EH (cell line): ENCODE results near the gene SOX3.

ENCODE experiments used
- DNase-seq: peaks from one replicate; pipeline ENCODE4 v3.0.0-alpha.2; 2015; ENCODE audit warnings: low read depth

Gene SOX3

GRCh38 chrX:140504371-140505324 is at the start of gene SOX3:
Gene SOX3, minus strand, starts transcription at chrX:140505069. Its CDS starts 9 bp downstream, at chrX:140505060.
- DNase-seq, result no peak

- DNase-seq, result no peak
Measured at GRCh38 chrX:140548985-140549384, 44.1 kb upstream of the SOX3 start.

- peak; percentile 61 for DNase-seq
Measured at GRCh38 chrX:140526171-140526570, 21.3 kb upstream of the SOX3 start.

- DNase-seq, result peak; percentile 61
Measured at GRCh38 chrX:140525448-140525847, 20.6 kb upstream of the SOX3 start.

- peak; percentile 82 for DNase-seq
Measured at GRCh38 chrX:140524556-140524955, 19.7 kb upstream of the SOX3 start.

- DNase-seq, result no peak
Measured at GRCh38 chrX:140521393-140521792, 16.5 kb upstream of the SOX3 start.

- DNase-seq, result no peak
Measured at GRCh38 chrX:140514554-140514953, 9.7 kb upstream of the SOX3 start.

GRCh38 chrX:140510895-140511295 is 6.0 kb upstream of the SOX3 start:
- DNase-seq, result no peak

GRCh38 chrX:140510306-140510676 is 5.4 kb upstream of the SOX3 start:
- no peak for DNase-seq

GRCh38 chrX:140509468-140510305 is 4.8 kb upstream of the SOX3 start:
- DNase-seq, result no peak

- no peak for DNase-seq
Measured at GRCh38 chrX:140508958-140509357, 4.1 kb upstream of the SOX3 start.

GRCh38 chrX:140507982-140508305 is 3.1 kb upstream of the SOX3 start:
- no peak for DNase-seq

GRCh38 chrX:140507223-140507981 is 2.5 kb upstream of the SOX3 start:
- DNase-seq, result no peak

GRCh38 chrX:140505421-140506337 is 810 bp upstream of the SOX3 start:
- no peak for DNase-seq

- DNase-seq, result peak; percentile 12
Measured at GRCh38 chrX:140503714-140504351, 1.0 kb downstream of the SOX3 start.

- no peak for DNase-seq
Measured at GRCh38 chrX:140503238-140503601, 1.6 kb downstream of the SOX3 start.

- DNase-seq, result no peak
Measured at GRCh38 chrX:140502491-140503237, 2.2 kb downstream of the SOX3 start.

- no peak for DNase-seq
Measured at GRCh38 chrX:140501940-140502468, 2.9 kb downstream of the SOX3 start.

GRCh38 chrX:140501321-140501720 is 3.5 kb downstream of the SOX3 start:
- DNase-seq, result no peak

GRCh38 chrX:140500441-140500840 is 4.4 kb downstream of the SOX3 start:
- DNase-seq, result no peak
